SK-N-SH treated with all-trans-retinoic acid at 6 μM for 48 hours (cell line): ENCODE data around the gene TUT7.

Source experiments
- ATAC-seq: fragments of 200-7000 bp; cut with Tn5 transposase; 3 replicates; pipeline ENCODE4 v1.9.1; 2020; ENCODE audit warnings: mild to moderate bottlenecking, moderate library complexity
- ARNTL ChIP-seq: fragments of 450-650 bp; formaldehyde crosslinking; IDR thresholded peaks from 2 replicates; pipeline ENCODE4 v1.5.0; 2020; ENCODE audit warnings: low read depth, mild to moderate bottlenecking, moderate library complexity, borderline replicate concordance
- CREB5 ChIP-seq: fragments of 250-450 bp; sonication (Bioruptor Pico); IDR thresholded peaks from 2 replicates; pipeline ENCODE4 v1.5.1; 2020; ENCODE audit warnings: low read depth, mild to moderate bottlenecking, moderate library complexity
- CSDC2 ChIP-seq: fragments of 250-450 bp; sonication (Bioruptor Pico); IDR thresholded peaks from 2 replicates; pipeline ENCODE4 v1.5.0; 2020; ENCODE audit warnings: mild to moderate bottlenecking, moderate library complexity
- GLIS3 ChIP-seq: fragments of 250-450 bp; sonication (Bioruptor Pico); IDR thresholded peaks from 2 replicates; pipeline ENCODE4 v1.5.0; 2020; ENCODE audit warnings: mild to moderate bottlenecking, moderate library complexity
- ISL1 ChIP-seq: fragments of 250-450 bp; sonication (Bioruptor Pico); IDR thresholded peaks from 2 replicates; pipeline ENCODE4 v2.1.2; 2022; ENCODE audit warnings: mild to moderate bottlenecking, moderate library complexity
- OSR1 ChIP-seq: fragments of 250-450 bp; sonication (Bioruptor Pico); IDR thresholded peaks from 2 replicates; pipeline ENCODE4 v1.8.0; 2022; ENCODE audit warnings: moderate library complexity, mild to moderate bottlenecking, inconsistent platforms
- PATZ1 ChIP-seq: fragments of 250-450 bp; sonication (Bioruptor Pico); IDR thresholded peaks from 2 replicates; pipeline ENCODE4 v1.8.0; 2020; ENCODE audit warnings: mild to moderate bottlenecking, moderate library complexity, borderline replicate concordance
- POU6F1 ChIP-seq: fragments of 250-450 bp; sonication (Bioruptor Pico); IDR thresholded peaks from 2 replicates; pipeline ENCODE4 v1.8.0; 2021; ENCODE audit warnings: low read depth, mild to moderate bottlenecking, moderate library complexity, borderline replicate concordance
- PPARA ChIP-seq: fragments of 250-450 bp; sonication (Bioruptor Pico); IDR thresholded peaks from 2 replicates; pipeline ENCODE4 v1.5.0; 2020; ENCODE audit warnings: mild to moderate bottlenecking, borderline replicate concordance
- RARB ChIP-seq: fragments of 250-450 bp; sonication (Bioruptor Pico); IDR thresholded peaks from 2 replicates; pipeline ENCODE4 v1.8.0; 2021; ENCODE audit warnings: mild to moderate bottlenecking, moderate library complexity
- SNAI2 ChIP-seq: fragments of 250-450 bp; sonication (Bioruptor Pico); IDR thresholded peaks from 2 replicates; pipeline ENCODE4 v1.5.0; 2020; ENCODE audit warnings: mild to moderate bottlenecking, moderate library complexity
- TCF4 ChIP-seq: fragments of 250-450 bp; sonication (Bioruptor Pico); IDR thresholded peaks from 2 replicates; pipeline ENCODE4 v1.8.0; 2021; ENCODE audit warnings: mild to moderate bottlenecking, moderate library complexity, borderline replicate concordance
- TOX ChIP-seq: fragments of 250-450 bp; sonication (Bioruptor Pico); IDR thresholded peaks from 2 replicates; pipeline ENCODE4 v1.8.0; 2021; ENCODE audit warnings: mild to moderate bottlenecking, moderate library complexity, borderline replicate concordance
- TSHZ2 ChIP-seq: fragments of 250-450 bp; sonication (Bioruptor Pico); IDR thresholded peaks from 2 replicates; pipeline ENCODE4 v1.5.0; 2020; ENCODE audit warnings: mild to moderate bottlenecking, moderate library complexity
- ZC3H10 ChIP-seq: fragments of 250-450 bp; sonication (Bioruptor Pico); IDR thresholded peaks from 2 replicates; pipeline ENCODE4 v1.5.1; 2021; ENCODE audit warnings: mild to moderate bottlenecking, moderate library complexity
- ZFP3 ChIP-seq: fragments of 250-450 bp; sonication (Bioruptor Pico); IDR thresholded peaks from 2 replicates; pipeline ENCODE4 v1.5.0; 2020; ENCODE audit warnings: mild to moderate bottlenecking, moderate library complexity
- ZFP30 ChIP-seq: fragments of 450-650 bp; formaldehyde crosslinking; IDR thresholded peaks from 2 replicates; pipeline ENCODE4 v1.5.0; 2022; ENCODE audit warnings: mild to moderate bottlenecking, moderate library complexity
- ZNF565 ChIP-seq: fragments of 450-650 bp; formaldehyde crosslinking; conservative IDR thresholded peaks from 2 replicates; pipeline ENCODE4 v1.5.0; 2020; ENCODE audit warnings: low read depth, mild to moderate bottlenecking, moderate library complexity
- ZNF70 ChIP-seq: fragments of 450-650 bp; formaldehyde crosslinking; IDR thresholded peaks from 2 replicates; pipeline ENCODE4 v1.5.0; 2020; ENCODE audit warnings: mild to moderate bottlenecking, moderate library complexity
- ZNF8 ChIP-seq: fragments of 450-650 bp; formaldehyde crosslinking; IDR thresholded peaks from 2 replicates; pipeline ENCODE4 v1.5.0; 2020; ENCODE audit warnings: mild to moderate bottlenecking, moderate library complexity

The TUT7 gene

GRCh38 chr9:86288499-86289198, 65.6 kb downstream of the TUT7 start:
- TF ChIP-seq CSDC2 (CRISPR knock-in tag) (no peak), POU6F1 (CRISPR knock-in tag) (no peak), ISL1 (no peak), TSHZ2 (CRISPR knock-in tag) (no peak), ZFP3 (CRISPR knock-in tag) (no peak), ZC3H10 (CRISPR knock-in tag) (no peak), CREB5 (CRISPR knock-in tag) (no peak), TOX (no peak), SNAI2 (CRISPR knock-in tag) (no peak), GLIS3 (CRISPR knock-in tag) (no peak)
- ATAC-seq = no peak

- TF ChIP-seq ZNF70 (CRISPR knock-in tag) (no peak), ZC3H10 (CRISPR knock-in tag) (no peak), ARNTL (CRISPR knock-in tag) (no peak), POU6F1 (CRISPR knock-in tag) (no peak), PPARA (CRISPR knock-in tag) (no peak), ISL1 (no peak), RARB (CRISPR knock-in tag) (no peak), ZNF8 (no peak), ZFP3 (CRISPR knock-in tag) (no peak), ZFP30 (CRISPR knock-in tag) (no peak), PATZ1 (CRISPR knock-in tag) (no peak), TCF4 (CRISPR knock-in tag) (no peak), SNAI2 (CRISPR knock-in tag) (no peak)
- ATAC-seq = no peak
Observed at GRCh38 chr9:86287013-86287412, 67.2 kb downstream of the TUT7 start.

GRCh38 chr9:86286278-86286677, 67.9 kb downstream of the TUT7 start:
- TF ChIP-seq ARNTL (CRISPR knock-in tag) = no peak
- ATAC-seq = no peak

GRCh38 chr9:86285261-86285660, 68.9 kb downstream of the TUT7 start:
- no peak for ATAC-seq
- TF ChIP-seq TSHZ2 (CRISPR knock-in tag) (no peak), POU6F1 (CRISPR knock-in tag) (no peak), GLIS3 (CRISPR knock-in tag) (no peak), ISL1 (no peak), ZC3H10 (CRISPR knock-in tag) (no peak), OSR1 (no peak), ZFP30 (CRISPR knock-in tag) (no peak), TOX (no peak), ZNF565 (CRISPR knock-in tag) (no peak), PPARA (CRISPR knock-in tag) (no peak), RARB (CRISPR knock-in tag) (no peak), ARNTL (CRISPR knock-in tag) (no peak), TCF4 (CRISPR knock-in tag) (no peak), CSDC2 (CRISPR knock-in tag) (no peak)
